ENCODE measurements around the gene PHLDB1.

The PHLDB1 gene

DNA sequence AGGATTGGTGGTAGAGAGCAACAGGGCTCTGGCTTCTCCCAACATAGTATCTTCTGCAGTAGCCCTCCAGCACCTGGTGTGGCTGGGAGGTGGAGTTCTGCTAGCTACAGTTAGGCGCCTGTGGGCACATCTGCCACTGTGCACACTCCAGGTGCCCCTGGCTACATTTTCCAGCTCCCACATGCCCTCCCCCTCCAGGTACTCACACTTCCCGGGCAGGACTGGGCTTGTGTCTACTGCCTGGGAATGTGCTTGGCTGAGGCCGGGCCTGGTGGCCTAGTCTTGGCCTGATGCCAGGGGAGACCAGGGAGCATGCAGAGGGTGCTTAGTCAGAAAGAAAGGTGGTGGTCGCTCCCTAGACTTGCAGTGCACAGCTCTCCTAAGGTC lies 15.8 kb downstream of the PHLDB1 start:
- peak; percentile 92 to 97 for DNase-seq

DNA sequence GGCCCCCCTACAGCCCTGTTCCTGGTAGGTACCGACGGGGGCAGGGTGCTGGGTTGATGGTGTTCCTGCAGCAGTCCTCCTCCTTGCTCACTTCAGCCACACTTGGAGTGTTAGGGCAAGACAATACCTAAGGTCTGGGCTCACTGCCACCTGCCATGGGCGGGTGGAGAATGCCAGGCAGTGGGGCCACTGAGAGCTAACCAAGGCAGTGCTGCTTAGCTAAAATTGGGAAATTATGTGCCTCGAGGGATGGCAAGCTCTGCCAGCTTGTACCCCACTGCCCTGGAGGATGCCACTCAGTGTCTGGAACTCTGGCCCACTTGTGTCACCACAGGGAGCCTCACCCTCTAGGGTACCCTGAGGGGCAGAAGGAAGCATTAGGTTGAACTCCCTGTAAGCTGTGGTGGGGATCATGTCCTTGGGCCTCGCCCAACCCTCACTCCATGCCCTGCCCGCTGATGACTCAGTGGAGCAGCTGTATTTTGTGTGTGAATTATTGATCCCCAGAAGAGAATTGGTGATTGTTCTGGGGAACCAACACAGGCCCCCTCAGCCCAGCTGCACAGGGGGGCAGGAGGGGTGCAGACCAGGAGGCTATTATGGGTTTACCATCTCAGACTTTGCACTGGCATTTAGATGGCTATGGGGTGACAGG lies 17.7 kb downstream of the PHLDB1 start:
- peak in 1 of 2 experiments; percentile 33 for DNase-seq

DNA sequence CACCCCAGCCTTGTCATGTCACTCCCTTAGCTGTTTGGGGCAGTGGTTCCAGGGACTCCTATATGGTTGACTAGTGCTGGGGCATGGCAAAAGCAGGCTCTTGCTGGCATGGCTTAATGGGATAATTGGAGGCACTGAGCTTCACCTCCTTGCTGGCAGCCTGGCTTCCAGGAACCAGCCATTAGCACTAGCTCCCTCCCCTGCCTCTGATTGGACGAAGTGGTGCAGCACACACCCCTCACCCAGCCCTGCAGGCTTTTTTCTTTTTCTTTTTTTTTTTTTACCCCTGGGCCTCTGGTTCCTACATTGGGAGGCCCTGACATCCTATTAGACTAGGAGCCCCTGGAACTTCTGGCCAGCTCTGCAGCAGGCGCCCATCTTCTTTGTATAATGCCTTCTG lies 18.6 kb downstream of the PHLDB1 start:
- peak; percentile 54 to 85 for DNase-seq

- no peak for DNase-seq
Measured at GRCh38 chr11:118627566-118627965, 20.2 kb downstream of the PHLDB1 start.

DNA sequence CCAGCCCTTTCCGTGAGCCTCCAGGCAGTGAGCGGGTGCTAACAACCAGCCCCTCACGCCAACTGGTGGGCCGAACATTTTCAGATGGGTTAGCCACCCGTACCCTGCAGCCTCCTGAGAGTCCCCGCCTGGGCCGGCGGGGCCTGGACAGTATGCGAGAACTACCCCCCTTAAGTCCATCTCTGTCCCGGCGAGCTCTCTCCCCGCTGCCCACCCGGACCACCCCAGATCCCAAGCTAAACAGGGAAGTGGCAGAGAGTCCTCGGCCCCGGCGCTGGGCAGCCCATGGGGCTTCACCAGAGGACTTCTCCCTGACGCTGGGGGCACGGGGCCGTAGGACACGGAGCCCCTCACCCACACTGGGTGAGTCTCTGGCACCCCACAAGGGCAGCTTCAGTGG lies 20.6 kb downstream of the PHLDB1 start:
- DNase-seq, result no peak

- DNase-seq, result no peak
Measured at GRCh38 chr11:118628432-118628831, 21.0 kb downstream of the PHLDB1 start.

DNA sequence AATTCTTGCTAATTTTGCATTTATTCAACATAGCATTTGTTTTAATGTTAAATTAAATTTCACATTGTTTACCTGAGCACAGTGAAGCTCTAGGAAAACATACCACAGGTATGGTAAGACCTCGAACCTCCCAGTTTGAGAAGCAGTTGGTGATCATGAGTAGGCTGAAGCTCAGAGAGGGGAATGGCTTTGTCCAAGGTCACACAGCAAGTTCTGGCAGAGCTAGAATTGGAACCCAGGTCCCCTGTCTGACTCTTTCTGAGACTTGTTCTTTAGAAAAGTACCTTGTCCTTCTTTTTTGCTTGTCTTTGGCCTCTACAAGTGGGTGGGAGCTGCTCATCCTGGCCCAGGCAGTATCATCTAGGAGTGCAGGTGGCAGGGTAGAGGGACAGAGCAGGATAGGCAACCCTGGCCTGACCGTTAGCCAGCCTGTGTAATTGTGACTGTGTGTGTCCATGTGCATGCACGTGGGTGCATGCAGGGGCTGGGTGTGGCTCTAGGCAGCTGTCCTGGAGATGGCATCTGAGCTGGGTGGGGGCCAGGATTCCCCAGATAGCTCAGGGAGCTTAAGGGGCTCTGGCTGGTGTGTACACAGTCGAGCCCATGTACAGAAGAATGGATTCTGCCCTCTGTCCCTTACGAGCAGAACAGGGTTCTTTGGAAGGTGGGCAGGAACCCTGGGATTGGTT lies 21.6 kb downstream of the PHLDB1 start:
- DNase-seq, result no peak

DNA sequence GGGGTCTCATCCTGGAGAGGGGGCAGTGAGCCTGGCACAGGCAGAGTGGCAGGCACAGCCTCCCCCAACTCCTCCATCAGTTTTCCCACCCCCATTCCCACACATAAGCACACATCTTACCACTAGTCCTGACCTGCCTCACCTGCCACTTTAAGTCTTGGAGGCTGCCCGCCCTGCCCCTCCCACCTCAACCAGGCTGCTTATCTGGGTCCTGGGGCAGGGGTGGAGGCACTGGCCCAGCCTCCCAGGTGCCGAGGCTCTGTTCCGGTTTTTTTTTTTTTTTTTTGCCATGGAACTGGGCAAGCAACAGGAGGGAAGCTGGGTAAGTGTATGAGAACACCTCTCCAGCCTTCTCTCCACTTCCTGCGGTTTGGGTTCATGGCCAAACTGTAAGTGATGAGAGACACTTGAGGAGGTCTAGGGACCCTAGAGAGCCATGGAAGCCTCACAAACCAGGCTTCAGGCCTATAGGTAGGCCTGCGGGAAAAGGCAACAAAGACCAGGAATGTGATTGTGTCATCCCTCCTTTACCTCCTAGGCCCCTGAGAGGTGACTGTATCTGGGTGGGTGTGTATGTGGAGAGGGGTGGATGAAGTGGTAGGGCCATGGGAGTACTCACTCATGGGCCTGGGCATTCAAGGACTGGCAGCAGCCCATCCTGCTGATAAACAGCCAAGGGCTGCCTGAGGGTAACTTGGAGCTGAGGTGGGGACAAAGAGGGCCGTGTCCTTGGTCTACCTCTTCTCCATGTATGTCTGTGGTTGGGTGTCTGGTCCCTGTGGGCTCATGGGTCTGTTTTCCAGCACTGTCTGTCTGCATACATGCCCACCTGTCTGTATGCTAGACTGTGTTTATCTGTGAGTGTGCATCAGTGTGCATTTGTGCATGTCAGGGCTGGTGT lies 22.6 kb downstream of the PHLDB1 start:
- DNase-seq, result no peak

DNA sequence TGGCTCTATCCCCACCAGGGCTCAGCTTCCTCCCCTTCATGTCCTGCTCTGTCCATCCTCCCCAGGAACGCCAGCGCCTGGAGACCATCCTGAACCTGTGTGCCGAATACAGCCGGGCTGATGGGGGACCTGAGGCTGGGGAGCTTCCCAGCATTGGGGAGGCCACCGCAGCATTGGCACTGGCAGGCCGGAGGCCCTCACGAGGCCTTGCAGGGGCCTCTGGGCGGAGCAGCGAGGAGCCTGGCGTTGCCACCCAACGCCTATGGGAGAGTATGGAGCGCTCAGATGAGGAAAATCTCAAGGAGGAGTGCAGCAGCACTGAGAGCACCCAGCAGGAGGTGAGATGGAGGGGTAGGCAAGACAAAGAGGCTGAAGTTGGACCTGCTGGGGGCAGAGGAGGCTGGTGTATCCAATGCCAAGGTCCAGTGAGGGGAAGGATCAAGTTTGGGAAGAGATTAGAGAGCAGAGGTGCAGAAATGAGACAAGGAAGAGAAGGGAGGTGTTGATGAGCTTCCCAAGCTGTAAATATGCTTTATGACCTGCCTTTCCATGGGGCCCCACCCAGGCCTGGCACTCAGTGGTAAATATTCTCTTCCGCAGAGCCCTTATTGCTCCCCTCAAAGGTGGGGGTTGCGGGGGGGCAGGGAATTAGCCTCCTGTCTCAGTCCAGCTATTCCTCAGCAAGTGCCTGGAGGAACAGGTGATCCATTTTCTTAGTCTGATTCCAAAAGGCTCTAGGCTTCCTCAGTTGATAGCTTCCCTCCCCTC lies 23.9 kb downstream of the PHLDB1 start:
- DNase-seq, result no peak

DNA sequence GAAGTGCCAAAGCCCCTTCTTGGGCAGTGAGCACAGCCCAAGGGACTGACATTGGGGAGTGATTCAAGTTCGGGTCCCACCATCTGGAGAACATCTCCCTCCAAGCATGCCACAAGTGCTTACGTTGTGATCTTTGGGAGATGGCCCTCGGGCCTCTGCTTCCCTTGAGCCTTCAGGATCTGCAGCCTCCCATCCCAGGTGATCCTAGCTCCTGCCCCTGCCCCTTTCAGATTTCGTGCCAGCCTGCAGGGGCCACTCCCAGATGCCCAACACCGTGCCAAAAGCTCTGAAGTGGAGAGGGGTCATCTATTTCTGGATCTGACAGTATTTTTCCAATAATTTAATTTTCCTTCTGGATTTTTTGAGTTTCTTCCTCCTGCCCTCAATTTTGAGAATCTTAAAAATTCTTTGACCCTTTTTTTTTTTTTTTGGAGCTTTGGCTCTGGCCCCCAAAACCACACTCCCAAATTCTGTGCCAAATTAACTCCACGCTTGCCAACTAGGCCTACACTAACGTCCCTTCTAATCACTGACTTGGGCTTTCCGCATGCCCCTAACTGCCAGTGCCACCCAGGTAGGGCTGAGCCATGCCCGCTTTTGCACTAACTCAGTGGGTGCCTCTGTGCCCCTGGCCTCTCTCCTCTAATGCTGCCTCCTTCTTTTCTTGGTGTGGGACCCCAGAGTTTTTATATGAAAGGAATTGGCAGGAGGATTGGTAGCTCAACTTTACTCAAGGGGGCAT lies 25.3 kb downstream of the PHLDB1 start:
- no peak for DNase-seq

DNA sequence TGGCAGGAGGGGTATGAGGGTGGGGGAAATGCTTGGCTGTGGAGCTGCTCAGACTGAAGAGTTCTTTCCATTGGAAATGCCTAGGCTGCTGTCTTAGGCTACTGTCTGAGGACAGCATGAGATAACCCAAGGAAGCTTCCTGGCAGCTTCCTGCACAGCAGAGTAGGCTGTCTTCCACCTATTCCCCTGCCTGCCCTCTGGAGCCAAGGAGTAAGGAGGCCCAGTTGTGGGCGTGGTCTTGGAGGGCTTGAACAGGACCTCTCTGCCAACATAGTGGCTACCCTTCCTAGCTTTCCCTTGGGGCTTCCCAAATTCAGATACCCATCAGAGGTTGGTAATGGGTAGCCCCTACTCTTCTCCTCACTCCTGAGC lies 25.9 kb downstream of the PHLDB1 start:
- no peak for DNase-seq

GRCh38 chr11:118633979-118634378 lies 26.6 kb downstream of the PHLDB1 start:
- DNase-seq, result no peak

- DNase-seq, result peak; percentile 84 to 86
Measured at GRCh38 chr11:118634431-118635236, 27.2 kb downstream of the PHLDB1 start.

GRCh38 chr11:118635237-118635591 lies 27.8 kb downstream of the PHLDB1 start:
- no peak for DNase-seq

- no peak for DNase-seq
Measured at GRCh38 chr11:118635642-118636041, 28.2 kb downstream of the PHLDB1 start.

DNA sequence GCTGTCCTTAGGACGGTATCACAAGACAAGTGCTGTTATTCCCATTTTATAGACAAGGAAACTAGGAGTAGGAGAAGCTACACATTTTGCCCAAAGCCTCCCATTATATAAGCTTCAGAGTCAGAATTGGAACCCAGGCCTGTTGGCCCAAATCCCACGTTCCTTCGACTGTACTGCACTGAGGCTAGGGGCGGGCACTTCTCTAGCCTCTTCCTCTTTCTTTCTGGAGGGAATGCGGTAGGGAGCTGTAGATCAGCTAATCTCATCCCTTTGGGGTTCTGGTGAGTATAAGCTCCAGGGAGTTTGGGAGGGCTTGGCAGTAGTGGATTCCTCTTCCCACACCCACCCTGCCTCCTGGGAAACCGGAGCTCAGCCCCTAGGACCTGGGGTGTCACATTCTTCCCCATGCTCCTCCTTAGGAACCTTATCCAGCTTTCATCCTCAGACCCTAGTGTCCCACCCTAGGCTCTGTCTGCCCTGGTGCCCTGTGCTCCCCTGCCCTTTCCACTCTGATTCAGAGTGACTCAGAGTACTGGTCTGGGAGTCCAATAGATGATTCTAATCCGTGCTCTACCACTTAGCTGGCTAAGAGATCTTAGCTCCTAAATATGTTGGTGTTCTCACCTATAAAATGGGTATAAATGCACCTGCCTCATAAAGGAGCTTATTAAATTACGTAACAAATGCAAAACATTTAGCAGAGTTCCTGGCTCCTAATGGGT lies 29.3 kb downstream of the PHLDB1 start:
- DNase-seq, result no peak

- no peak for DNase-seq
Measured at GRCh38 chr11:118638726-118639125, 31.3 kb downstream of the PHLDB1 start.

- no peak for DNase-seq
Measured at GRCh38 chr11:118639899-118640298, 32.5 kb downstream of the PHLDB1 start.

DNA sequence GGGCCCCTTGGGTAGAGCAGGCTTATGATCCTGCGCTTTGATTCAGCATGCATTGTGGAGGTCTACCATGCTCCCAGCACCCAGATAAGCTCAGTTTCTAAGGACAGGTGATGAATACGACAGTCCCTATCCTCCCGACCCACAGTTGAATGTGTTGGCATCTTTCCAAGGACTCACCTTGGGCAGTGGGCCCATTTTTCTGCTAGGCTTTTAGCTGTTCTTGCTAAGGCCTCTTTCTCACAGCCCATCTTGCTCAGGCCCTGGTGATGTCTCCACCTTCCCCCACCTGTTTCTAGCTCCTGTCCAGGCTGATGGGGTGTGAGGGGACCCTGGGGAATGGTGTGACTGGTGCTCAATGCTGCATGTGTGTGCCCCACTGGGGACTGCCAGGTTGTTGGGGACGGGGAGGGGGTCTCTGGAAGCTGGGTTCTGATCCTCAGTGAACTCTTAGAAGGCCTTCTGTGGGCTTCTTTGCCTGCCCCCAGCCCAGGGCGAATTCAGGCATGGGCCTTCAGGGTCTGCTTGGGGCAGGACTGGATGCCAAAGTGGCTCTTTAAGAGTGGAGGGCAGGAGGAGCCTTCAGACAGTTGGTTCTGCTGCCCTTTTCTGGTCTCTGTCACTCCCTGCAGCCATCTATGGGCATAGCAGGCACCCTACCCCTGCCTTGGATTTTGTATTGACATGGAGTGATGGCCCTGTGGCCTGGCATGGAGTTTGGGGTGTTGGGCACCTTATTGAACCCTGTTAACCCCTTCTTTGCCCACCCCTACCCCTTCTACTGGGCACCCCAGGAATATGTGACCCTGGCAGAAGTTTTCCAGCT lies 33.1 kb downstream of the PHLDB1 start:
- DNase-seq, result peak; percentile 11 to 34

Data from NCI-H2081 (cell line).